ENCODE data around the gene MICAL3.

DNA sequence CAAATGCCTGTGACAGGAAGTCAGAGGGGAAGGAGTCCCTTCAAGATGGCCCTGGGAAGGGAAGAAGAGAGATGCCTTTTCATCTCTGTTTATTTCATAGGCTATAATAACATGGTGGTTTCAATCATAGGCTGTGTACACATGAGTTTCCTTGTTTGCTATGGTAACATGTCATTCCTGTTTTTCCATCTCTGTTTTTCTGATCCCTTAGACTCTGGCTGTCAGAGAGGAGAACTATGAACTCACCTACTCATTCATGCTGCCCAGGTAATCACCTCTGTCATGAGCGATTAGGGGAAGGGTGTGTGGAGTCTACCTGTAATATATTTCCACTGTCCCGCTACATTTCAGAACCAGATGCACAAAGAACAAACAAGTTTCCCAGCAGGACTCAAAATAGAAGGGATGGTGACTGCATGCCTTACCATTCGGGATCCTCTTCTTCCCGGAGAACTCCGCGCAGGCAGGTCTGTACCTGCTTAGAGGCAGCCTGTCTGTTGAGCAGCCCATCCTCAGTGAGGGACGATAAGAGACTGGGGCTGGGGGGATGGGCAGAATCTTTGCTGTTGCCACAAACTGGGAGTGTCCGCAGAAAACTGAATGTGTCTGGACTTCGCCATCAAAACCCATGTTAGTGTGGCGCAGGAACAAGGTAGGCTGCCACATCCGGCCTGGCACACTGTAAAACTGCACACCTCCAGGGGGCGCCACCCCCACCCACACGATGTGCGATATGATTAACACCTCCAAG, 46.4 kb upstream of the MICAL3 start:
- TF ChIP-seq, protein P1, sequence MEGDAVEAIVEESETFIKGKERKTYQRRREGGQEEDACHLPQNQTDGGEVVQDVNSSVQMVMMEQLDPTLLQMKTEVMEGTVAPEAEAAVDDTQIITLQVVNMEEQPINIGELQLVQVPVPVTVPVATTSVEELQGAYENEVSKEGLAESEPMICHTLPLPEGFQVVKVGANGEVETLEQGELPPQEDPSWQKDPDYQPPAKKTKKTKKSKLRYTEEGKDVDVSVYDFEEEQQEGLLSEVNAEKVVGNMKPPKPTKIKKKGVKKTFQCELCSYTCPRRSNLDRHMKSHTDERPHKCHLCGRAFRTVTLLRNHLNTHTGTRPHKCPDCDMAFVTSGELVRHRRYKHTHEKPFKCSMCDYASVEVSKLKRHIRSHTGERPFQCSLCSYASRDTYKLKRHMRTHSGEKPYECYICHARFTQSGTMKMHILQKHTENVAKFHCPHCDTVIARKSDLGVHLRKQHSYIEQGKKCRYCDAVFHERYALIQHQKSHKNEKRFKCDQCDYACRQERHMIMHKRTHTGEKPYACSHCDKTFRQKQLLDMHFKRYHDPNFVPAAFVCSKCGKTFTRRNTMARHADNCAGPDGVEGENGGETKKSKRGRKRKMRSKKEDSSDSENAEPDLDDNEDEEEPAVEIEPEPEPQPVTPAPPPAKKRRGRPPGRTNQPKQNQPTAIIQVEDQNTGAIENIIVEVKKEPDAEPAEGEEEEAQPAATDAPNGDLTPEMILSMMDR (IDR thresholded peaks at IDR 0.05; ENCODE audit: insufficient read depth, low read length), result no peak
- TF ChIP-seq, protein P2, sequence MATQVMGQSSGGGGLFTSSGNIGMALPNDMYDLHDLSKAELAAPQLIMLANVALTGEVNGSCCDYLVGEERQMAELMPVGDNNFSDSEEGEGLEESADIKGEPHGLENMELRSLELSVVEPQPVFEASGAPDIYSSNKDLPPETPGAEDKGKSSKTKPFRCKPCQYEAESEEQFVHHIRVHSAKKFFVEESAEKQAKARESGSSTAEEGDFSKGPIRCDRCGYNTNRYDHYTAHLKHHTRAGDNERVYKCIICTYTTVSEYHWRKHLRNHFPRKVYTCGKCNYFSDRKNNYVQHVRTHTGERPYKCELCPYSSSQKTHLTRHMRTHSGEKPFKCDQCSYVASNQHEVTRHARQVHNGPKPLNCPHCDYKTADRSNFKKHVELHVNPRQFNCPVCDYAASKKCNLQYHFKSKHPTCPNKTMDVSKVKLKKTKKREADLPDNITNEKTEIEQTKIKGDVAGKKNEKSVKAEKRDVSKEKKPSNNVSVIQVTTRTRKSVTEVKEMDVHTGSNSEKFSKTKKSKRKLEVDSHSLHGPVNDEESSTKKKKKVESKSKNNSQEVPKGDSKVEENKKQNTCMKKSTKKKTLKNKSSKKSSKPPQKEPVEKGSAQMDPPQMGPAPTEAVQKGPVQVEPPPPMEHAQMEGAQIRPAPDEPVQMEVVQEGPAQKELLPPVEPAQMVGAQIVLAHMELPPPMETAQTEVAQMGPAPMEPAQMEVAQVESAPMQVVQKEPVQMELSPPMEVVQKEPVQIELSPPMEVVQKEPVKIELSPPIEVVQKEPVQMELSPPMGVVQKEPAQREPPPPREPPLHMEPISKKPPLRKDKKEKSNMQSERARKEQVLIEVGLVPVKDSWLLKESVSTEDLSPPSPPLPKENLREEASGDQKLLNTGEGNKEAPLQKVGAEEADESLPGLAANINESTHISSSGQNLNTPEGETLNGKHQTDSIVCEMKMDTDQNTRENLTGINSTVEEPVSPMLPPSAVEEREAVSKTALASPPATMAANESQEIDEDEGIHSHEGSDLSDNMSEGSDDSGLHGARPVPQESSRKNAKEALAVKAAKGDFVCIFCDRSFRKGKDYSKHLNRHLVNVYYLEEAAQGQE (IDR thresholded peaks at IDR 0.05; ENCODE audit: insufficient replicate concordance, low read depth), result no peak
